Stimulated activated CD4-positive, alpha-beta T cell treated with anti-CD3 and anti-CD28 coated beads, Interleukin-1b, Interleukin-23, amount 100 ng/mL, for 24 hours (primary cell): ENCODE data around the gene ING1.
"Not testable (repeated sequence)": the region's sequence is repeated elsewhere in the genome, so short reads cannot be mapped to it uniquely, and the experiment has no call there.

Source experiments
- DNase-seq, 4 experiments: peaks; one replicate each; pipeline ENCODE4 v3.0.0-alpha.2; 2020; ENCODE audit warnings: low read depth in 4 of 4, low spot score in 1 of 4

The ING1 gene

DNA sequence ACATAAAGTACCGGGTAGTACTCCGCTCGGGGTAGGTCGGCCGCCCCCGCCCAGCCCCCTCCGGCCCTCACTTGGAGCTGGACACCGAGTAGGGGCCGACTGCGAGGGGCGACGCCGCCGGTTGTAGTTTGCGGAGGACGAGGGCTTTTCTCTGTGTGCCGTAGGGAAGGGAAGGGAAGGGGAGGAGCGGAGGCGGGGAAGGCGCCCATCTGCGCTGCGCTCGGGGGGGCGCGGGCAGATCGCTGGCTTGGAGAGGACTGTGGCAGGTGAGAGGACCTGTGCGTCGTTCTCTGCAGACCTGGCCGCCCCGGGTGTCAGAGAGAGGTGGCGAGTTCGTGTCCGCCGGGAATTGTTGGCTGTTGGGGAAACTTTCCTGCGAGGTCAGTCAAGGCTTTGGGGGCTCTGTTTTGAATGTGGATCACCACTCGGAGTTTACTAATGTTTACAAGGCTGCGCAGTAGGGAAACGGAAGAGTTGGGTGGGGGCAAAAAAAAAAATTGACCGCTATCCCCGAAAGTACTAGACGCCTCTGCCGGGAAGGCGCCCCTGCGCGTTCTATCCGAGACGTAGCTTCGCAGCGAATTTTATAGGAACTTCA lies 1.4 kb downstream of the ING1 start:
- peak; percentile 13 to 41 (median 30) for DNase-seq

DNA sequence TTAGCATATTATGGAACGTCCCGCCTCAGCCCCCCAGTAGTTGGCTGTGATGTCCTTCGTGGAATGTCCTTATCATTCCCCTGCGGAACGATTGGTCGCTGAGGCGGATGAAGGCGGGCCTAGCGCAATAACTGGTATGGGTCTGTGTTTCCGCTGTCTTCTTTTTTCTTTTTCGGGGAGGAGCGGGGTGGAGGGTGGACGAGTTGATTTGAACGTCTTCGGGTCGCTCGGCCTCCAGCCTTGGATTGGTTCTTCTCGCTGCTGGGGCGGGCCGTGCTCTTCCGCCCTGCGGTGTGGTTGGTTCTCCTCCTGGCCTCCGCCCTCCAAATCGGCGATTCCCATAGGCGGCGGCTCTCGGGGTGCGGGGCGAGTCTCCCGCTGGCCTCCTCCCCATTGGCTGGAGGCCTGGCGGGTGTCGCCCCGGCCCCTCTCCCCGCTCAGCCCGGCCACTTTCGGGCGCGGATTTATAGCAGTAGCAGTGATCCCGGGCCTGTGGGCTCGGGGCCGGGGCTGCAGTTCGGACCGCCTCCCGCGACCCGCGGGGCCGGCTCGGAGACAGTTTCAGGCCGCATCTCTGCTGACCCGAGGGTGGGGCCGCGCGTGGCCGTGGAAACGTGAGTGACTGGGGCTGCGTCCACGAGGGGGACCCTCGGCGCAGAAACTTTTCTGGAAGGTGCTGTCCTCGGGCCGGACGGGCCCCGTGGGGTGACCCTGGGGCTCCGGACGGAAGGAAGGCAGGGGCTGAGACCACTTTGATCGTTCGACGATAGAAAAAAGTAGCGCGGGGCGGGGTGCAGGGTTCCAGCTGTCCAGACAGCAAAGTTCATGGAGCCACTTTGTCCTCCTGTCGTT lies 2.1 kb downstream of the ING1 start:
- DNase-seq, result peak; percentile 84 to 94 (median 90)

DNA sequence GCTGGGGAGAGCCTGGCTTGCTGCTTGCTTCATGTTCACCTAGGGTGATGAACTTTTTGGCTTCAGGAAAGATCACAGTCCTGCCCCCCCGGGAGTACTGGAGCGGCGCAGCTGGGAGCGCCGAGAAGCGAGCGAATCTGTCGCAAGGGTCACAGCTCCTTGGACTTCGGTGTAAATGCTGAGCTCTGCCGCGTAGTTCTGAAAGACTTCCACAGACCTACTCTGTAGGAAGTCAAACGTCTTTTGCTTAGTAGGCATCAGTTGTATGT lies 2.7 kb downstream of the ING1 start:
- DNase-seq, result no peak

DNA sequence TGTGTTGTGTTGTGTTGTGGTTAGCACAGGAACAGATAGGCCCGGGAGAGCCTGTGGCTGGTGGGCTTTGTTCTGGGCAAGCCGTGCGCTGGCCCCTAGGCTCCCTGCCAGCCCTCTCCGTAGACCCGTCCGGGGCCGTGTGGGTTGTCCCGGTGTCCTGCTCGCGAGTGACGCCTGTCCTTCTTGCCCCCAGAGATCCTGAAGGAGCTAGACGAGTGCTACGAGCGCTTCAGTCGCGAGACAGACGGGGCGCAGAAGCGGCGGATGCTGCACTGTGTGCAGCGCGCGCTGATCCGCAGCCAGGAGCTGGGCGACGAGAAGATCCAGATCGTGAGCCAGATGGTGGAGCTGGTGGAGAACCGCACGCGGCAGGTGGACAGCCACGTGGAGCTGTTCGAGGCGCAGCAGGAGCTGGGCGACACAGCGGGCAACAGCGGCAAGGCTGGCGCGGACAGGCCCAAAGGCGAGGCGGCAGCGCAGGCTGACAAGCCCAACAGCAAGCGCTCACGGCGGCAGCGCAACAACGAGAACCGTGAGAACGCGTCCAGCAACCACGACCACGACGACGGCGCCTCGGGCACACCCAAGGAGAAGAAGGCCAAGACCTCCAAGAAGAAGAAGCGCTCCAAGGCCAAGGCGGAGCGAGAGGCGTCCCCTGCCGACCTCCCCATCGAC lies 5.7 kb downstream of the ING1 start:
- no peak for DNase-seq

DNA sequence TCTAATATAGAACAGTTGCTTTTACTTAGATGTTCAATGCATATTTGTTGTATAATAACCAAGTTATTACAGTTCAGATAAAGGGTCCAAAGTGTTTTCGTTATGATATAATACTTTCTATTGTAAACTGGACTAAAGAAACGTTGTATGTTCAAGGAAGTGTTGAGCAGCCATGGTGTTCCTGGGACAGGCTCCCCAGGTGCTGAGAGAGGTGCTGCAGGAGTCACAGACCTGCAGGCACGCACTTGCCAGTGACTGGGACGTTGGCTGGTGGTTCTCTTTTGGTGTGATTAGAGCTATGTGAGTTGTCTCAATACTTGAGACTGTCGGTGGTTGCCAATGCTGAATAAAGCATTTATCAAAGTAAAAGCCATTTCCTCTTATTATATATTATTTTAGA lies 9.5 kb downstream of the ING1 start:
- DNase-seq, result no peak

DNA sequence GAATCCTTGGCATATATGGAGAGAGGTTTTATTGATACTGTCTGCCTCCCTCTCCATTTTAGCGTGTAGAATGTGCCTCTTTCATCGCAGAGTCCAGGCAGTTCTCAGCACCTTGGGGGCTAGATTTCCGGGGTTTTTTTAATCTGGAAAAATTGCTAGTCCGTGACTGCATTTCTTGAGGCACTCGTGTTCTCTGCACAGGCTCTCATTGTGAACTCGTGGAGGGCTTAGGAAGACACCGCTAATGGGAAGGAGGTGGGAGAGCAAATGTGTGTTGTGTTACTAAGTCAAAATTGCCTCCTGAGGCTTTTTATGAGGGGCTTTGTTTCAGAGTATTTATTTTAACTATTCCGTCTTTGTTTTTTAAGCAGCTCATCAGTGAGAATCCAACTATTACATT lies 10.1 kb downstream of the ING1 start:
- no peak for DNase-seq

GRCh38 chr13:110726153-110726552 lies 12.7 kb downstream of the ING1 start:
- not testable (repeated sequence) for DNase-seq

DNA sequence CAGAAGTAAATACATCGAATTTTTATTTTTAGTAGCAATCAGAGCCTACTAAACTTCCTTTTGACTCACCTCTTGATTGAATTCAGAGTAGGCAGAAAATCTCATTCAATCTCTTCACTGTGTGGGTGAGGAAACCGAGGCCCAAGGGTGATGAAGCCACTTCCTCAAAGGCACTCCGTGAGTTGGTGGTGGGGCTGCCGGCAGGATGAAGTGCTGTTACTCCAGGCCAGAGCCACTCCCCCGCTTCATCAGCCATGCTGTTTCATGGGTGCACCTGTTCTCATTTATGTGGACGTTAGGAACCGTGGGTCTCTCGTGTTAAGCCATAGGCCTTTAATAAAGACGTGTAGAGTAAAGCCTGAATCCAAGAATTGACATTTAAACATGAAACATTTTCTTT lies 13.2 kb downstream of the ING1 start:
- peak in 2 of 4 experiments; percentile 32 to 39 for DNase-seq

DNA sequence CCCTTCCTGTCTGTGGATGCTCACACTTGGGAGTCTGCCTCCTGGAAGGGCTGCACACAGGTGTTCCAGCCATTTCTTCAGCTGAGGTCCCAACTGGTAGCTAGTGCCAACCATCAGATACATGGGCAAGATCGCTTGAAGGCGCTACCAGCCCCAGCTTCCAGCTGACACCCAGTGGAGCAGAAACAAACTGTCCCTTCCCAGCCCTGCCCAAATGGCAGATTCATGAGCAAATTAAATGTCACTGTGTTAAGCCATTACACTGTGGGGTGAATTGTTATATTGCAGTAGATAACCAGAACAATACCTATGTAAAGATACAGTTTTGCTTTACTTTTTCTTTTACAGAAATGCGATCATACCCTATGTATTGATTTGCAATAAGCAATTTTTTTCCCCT lies 17.6 kb downstream of the ING1 start:
- no peak for DNase-seq

DNA sequence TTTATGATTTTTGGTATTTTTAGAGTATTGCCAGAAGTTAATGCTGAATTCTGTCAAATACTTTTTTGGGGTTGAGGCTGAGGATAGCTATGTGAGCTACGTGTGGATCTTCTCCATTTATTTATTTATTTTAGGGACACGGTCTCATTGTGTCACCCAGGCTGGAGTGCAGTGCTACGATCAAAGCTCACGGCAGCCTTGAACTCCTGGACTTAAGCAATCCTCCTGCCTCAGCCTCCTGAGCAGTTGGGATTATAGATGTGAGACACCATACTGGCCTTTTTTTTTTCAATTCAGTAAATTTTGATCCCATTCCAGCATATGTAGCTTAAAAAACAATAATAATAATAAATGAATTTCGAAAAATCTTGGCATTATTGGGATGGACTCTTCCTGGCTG lies 21.1 kb downstream of the ING1 start:
- no peak for DNase-seq

DNA sequence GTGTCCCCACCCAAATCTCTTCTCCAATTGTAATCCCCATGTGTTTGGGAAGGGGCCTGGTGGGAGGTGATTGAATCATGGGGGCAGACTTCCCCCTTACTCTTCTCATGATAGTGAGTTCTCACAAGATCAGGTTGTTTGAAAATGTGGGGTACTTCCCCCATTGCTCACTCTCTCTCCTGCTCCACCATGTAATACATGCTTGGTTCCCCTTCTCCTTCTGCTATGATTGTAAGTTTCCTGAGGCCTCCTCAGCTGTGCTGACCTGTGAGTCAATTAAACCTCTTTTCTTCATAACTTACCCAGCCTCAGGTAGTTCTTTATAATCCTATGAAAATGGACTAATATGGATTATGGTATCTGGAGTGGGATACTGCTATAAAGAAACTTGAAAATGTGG lies 24.1 kb downstream of the ING1 start:
- no peak for DNase-seq

- no peak for DNase-seq
Measured at GRCh38 chr13:110743687-110744086, 30.2 kb downstream of the ING1 start.

GRCh38 chr13:110746438-110746837 lies 32.9 kb downstream of the ING1 start:
- no peak for DNase-seq

DNA sequence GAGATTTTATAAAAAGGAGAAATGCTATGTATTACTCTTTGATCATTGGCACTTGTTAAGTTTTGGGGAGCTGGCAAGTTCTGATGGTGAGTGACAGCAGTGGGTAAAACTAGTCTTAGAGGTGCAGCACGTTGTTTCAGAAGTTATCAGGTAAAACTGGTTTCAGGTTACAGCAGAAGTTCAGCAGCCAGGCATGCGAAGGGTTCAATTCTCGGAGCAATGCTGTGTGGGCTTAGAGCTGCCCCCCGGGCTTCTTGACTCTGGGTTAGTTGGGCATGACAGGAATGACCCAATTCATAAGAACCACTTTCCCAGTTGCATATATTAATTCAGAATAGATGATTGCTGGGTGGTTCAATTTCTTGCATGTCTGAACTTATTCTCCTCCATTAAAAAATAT lies 34.8 kb downstream of the ING1 start:
- DNase-seq, result no peak

- no peak for DNase-seq
Measured at GRCh38 chr13:110756219-110756631, 42.7 kb downstream of the ING1 start.

DNA sequence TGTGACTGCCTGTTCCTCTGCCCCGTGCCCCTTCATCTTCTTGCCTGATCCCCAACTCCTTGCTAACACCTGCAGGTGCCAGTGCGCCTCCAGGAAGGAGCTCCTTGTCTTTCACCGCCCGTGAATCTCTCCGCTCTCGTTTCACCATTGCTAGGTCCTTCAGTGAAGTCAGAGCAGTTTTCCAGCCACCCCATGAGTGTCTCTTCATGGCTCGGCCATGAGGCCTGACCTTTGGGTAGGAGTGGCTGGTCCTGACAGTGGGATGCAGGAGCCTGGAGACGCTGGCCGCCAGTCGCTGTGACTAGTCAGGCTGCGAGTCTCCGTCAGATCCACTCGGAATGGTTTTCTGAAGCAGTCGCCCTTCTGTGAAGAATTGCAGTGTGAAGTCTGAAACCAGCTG lies 43.8 kb downstream of the ING1 start:
- no peak for DNase-seq

- DNase-seq, result no peak
Measured at GRCh38 chr13:110758195-110758805, 44.8 kb downstream of the ING1 start.

DNA sequence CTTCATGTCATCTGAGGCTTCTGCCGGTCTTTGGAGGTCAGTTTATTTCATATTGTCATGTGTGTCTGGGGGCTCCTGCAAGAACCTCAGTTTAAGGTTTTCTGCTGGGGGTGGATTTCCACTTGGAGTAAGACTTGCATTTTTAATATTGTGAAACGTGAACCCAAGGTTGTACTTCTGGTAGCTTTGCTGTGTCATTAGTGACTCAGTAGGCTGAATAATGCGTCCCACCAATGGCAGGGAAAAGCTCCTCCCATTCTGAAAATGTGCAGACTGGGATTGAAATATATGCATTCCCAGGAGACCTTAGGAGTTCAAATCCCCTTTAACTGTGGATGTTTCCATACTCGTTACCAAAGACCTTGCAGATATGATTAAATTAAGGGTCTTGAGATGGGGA lies 46.2 kb downstream of the ING1 start:
- no peak for DNase-seq

DNA sequence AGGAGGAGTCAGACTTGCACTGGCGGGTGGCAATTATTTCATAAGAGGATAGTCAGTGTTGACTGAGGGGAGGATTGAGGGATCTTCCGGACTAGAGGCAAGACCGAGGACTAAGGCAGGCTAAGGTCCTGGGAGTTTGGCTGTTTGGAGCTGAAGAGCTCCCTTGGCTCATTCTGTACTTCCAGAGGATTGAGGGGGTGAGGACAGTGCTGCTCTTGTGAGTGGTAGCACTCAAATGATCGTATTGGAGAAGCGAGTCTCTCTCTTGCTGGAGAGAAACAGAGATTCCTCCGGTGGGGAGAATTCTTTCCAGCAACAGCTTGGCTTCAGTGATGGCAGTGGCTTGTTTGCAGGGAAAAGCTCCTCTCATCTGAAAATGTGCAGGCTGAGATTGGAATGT lies 47.1 kb downstream of the ING1 start:
- DNase-seq, result no peak

GRCh38 chr13:110766671-110767430 lies 53.4 kb downstream of the ING1 start:
- DNase-seq, result no peak

DNA sequence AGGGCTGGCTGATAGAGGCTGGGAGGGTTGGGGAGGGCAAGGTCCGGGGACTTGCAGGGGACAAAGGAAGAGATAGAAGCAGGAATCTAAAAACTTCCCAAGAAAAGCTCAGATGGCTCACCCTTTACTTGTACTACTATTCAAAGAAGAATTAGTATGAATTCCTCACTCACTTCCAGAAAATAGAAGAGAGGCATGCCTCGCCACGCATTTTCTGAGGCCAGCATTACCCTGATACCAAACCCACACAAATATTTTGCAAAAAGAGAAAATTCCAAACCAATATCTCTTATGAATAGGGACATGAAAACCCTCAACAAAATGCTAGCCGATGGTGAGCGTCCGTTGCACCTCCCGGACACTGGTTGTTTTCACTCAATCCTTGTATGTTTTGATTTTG lies 54.0 kb downstream of the ING1 start:
- no peak for DNase-seq
